SK-N-SH (cell line): Measurements from ENCODE around the gene NSUN4. TPM values are rescaled to one million over a fixed set of nuclear protein-coding genes. Genes with fewer than 3 reads are reported as not detected.
"Not testable (repeated sequence)": the region's sequence is repeated elsewhere in the genome, so short reads cannot be mapped to it uniquely, and the experiment has no call there.

Experiments used
- CTCF ChIA-PET: fragments of 300-600, 350-600 bp; formaldehyde crosslinking; extraction: SDS; loops from one replicate; lab custom pipeline; 2021; lab: Yijun Ruan, JAX
- POLR2A ChIA-PET: fragments of 350-600 bp; sonication (Branson Sonifier 250); formaldehyde crosslinking; extraction: SDS; loops from one replicate; lab custom pipeline; 2020; ENCODE audit warnings: antibody characterized with exemption, inconsistent platforms; lab: Yijun Ruan, JAX
- DNase-seq: peaks from one replicate; pipeline ENCODE4 v3.0.0; 2012
- H2AFZ ChIP-seq: fragments of 200-600 bp; sonication (generic); 2 replicates; pipeline ENCODE4 v1.8.1; 2016; ENCODE audit warnings: antibody characterized with exemption, mild to moderate bottlenecking, low read depth
- H3F3A ChIP-seq: fragments of 200-600 bp; sonication (generic); replicated peaks from 2 replicates; pipeline ENCODE3; 2016; ENCODE audit warnings: antibody characterized with exemption, mild to moderate bottlenecking; ENCODE audit not compliant: insufficient read depth
- H3K27ac ChIP-seq, 2 experiments: fragments of 200-500 bp in 1 of 2; fragments of 200-600 bp in 1 of 2; sonication (Bioruptor generic) in 1 of 2; sonication (generic), shearing (Covaris generic) in 1 of 2; 2 replicates each; pipeline versions ENCODE4 v1.5.1 to v1.6.1; 2014 to 2016; ENCODE audit warnings: low read depth in 2 of 2, inconsistent platforms in 1 of 2, low read length in 1 of 2, mild to moderate bottlenecking in 1 of 2, mixed read lengths in 1 of 2
- H3K27me3 ChIP-seq: fragments of 200-600 bp; sonication (generic), shearing (Covaris generic); 2 replicates; pipeline ENCODE4 v1.6.1; 2016; ENCODE audit warnings: mixed run types; ENCODE audit not compliant: insufficient read depth
- H3K36me3 ChIP-seq, 2 experiments: fragments of 200-500 bp in 1 of 2; fragments of 200-600 bp in 1 of 2; sonication (Bioruptor generic) in 1 of 2; sonication (generic) in 1 of 2; replicated peaks in 1 of 2; 2 replicates each; pipeline versions ENCODE3 to v1.5.1; 2014 to 2016; ENCODE audit warnings: low read length in 1 of 2, mild to moderate bottlenecking in 1 of 2; ENCODE audit not compliant: insufficient read depth in 2 of 2, control insufficient read depth in 1 of 2
- H3K4me1 ChIP-seq, 2 experiments: fragments of 200-500 bp in 1 of 2; fragments of 200-600 bp in 1 of 2; sonication (Bioruptor generic) in 1 of 2; sonication (generic), shearing (Covaris generic) in 1 of 2; 2 replicates each; pipeline versions ENCODE4 v1.5.1 to v1.6.1; 2014 to 2016; ENCODE audit warnings: low read depth in 1 of 2, low read length in 1 of 2, mixed run types in 1 of 2; ENCODE audit not compliant: insufficient read depth in 2 of 2, control insufficient read depth in 1 of 2
- H3K4me2 ChIP-seq: fragments of 200-600 bp; sonication (generic), shearing (Covaris generic); 2 replicates; pipeline ENCODE4 v1.6.1; 2017; ENCODE audit warnings: mixed run types
- H3K4me3 ChIP-seq, 2 experiments: fragments of 200-500 bp in 1 of 2; fragments of 200-600 bp in 1 of 2; sonication (Bioruptor generic) in 1 of 2; sonication (generic), shearing (Covaris generic) in 1 of 2; 2 replicates each; pipeline versions ENCODE4 v1.5.1 to v1.8.1; 2014 to 2016; ENCODE audit warnings: low read depth in 2 of 2, inconsistent platforms in 1 of 2, low read length in 1 of 2, mild to moderate bottlenecking in 1 of 2, mixed read lengths in 1 of 2, moderate library complexity in 1 of 2
- H3K79me2 ChIP-seq: fragments of 200-600 bp; sonication (generic); 2 replicates; pipeline ENCODE4 v1.8.1; 2017; ENCODE audit warnings: mild to moderate bottlenecking; ENCODE audit not compliant: insufficient read depth
- H3K9ac ChIP-seq: fragments of 200-600 bp; sonication (generic); 2 replicates; pipeline ENCODE4 v1.6.1; 2017; ENCODE audit warnings: mixed run types
- H3K9me2 ChIP-seq: fragments of 200-600 bp; sonication (generic); 2 replicates; pipeline ENCODE4 v1.6.1; 2017; ENCODE audit warnings: mixed run types
- H3K9me3 ChIP-seq: fragments of 200-600 bp; sonication (generic); 2 replicates; pipeline ENCODE4 v1.6.1; 2017; ENCODE audit warnings: mixed run types, mild to moderate bottlenecking, moderate library complexity
- H4K20me1 ChIP-seq: fragments of 200-600 bp; sonication (generic); 2 replicates; pipeline ENCODE4 v1.6.1; 2017; ENCODE audit warnings: mild to moderate bottlenecking, mixed run types; ENCODE audit not compliant: insufficient read depth
- EP300 ChIP-seq, 2 experiments: IDR thresholded peaks; 2 replicates each; pipeline versions ENCODE4 v1.4.0 to v1.6.1; 2012; ENCODE audit warnings: borderline replicate concordance in 1 of 2, low read depth in 1 of 2, low read length in 1 of 2
- EZH2phosphoT487 ChIP-seq: fragments of 200-600 bp; sonication (generic); IDR thresholded peaks from 2 replicates; pipeline ENCODE4 v1.6.1; 2017; ENCODE audit warnings: low read depth, mixed run types, mild to moderate bottlenecking, antibody characterized with exemption, moderate library complexity, borderline replicate concordance
- FOSL2 ChIP-seq: IDR thresholded peaks from 2 replicates; pipeline ENCODE4 v1.4.0; 2012; ENCODE audit warnings: low read depth, mild to moderate bottlenecking, moderate library complexity, borderline replicate concordance
- FOXJ3 ChIP-seq: sonication (generic); formaldehyde crosslinking; IDR thresholded peaks from 2 replicates; pipeline ENCODE4 v1.5.1; 2020; ENCODE audit warnings: mild to moderate bottlenecking, missing genetic modification reagents
- GABPA ChIP-seq: IDR thresholded peaks from 2 replicates; pipeline ENCODE4 v1.4.0; 2012; ENCODE audit warnings: low read depth, mild to moderate bottlenecking
- GATA2 ChIP-seq: sonication (generic); formaldehyde crosslinking; IDR thresholded peaks from 2 replicates; pipeline ENCODE4 v1.5.0; 2020; ENCODE audit warnings: mild to moderate bottlenecking, missing genetic modification reagents
- MAX ChIP-seq: IDR thresholded peaks from 2 replicates; pipeline ENCODE4 v1.4.0; 2012; ENCODE audit warnings: low read depth
- NFIC ChIP-seq: IDR thresholded peaks from 2 replicates; pipeline ENCODE4 v1.4.0; 2012; ENCODE audit warnings: borderline replicate concordance
- POLR2AphosphoS5 ChIP-seq: IDR thresholded peaks from 2 replicates; pipeline ENCODE4 v1.6.1; 2012; ENCODE audit warnings: low read depth, low read length
- RAD21 ChIP-seq: IDR thresholded peaks from 2 replicates; pipeline ENCODE4 v1.6.1; 2012; ENCODE audit warnings: mild to moderate bottlenecking, low read length
- TAF1 ChIP-seq: IDR thresholded peaks from 2 replicates; pipeline ENCODE4 v1.6.1; 2012; ENCODE audit warnings: low read depth, mild to moderate bottlenecking, low read length, moderate library complexity, borderline replicate concordance
- TCF12 ChIP-seq: IDR thresholded peaks from 2 replicates; pipeline ENCODE4 v1.4.0; 2012
- WGBS: methylation state at CpG from one replicate; pipeline ENCODE4 v1.1.6; 2017; ENCODE audit warnings: low lambda C conversion rate; 5-methylcytosine and 5-hydroxymethylcytosine counted together
- polyA plus RNA-seq, 3 experiments: library from polyadenylated mRNA; depleted of rRNA; stranded (reverse); fragments of >200 nt; gene quantifications; 2 replicates each; pipeline ENCODE4 v1.2.3, GENCODE V29; 2012
- TF ChIP-seq, protein P1 (sequence below): IDR thresholded peaks from 2 replicates; pipeline ENCODE4; 2012
- TF ChIP-seq, protein P2 (sequence below): fragments of 200-600 bp; sonication (generic); IDR thresholded peaks from 2 replicates; pipeline ENCODE4 v1.6.1; 2017; ENCODE audit warnings: antibody characterized with exemption, mild to moderate bottlenecking, moderate library complexity

NSUN4 gene
- polyA plus RNA-seq, 1 of the 3 experiments (the other 2 are of a cell fraction) = 14.7 TPM

GRCh38 chr1:46334030-46334384 lies 6.6 kb upstream of the NSUN4 start:
- no peak for TF ChIP-seq TCF12
- TF ChIP-seq EZH2phosphoT487 = no peak
- Histone ChIP-seq H3K4me2 (no peak overlapping the region), H3K79me2 (no peaks in the 10 kb centered on the region), H3K27me3 (no peaks in the 10 kb centered on the region), H3K36me3 (no peaks in the 10 kb centered on the region), H2AFZ (no peak overlapping the region), H3K9me3 (no peaks in the 10 kb centered on the region), H3K27ac (no peak overlapping the region), H3K4me3 (no peak overlapping the region), H3K9ac (no peak overlapping the region), H3K9me2 (no peaks in the 10 kb centered on the region), H3K4me1 (no peaks in the 10 kb centered on the region), H4K20me1 (no peaks in the 10 kb centered on the region), H3F3A (peaks cover 4% of the 10 kb centered on the region)
- 67% methylated on average over 2 of the region's 2 CpGs for WGBS
- DNase-seq = no peak
- CTCF ChIA-PET = interaction anchor here (0.9 to 1.5 kb wide), 6 partner anchors 8 to 31 kb away, joined by 3 to 7 read pairs (median 4); partner anchors contain the start of genes LRRC41 and UQCRH
- POLR2A ChIA-PET = no interaction called here

GRCh38 chr1:46335081-46335480 lies 5.5 kb upstream of the NSUN4 start:
- H3K4me3 ChIP-seq = no peak overlapping the region
- H3K9me3 ChIP-seq = no peaks in the 10 kb centered on the region
- no peak overlapping the region for H3K27ac ChIP-seq
- POLR2A ChIA-PET = no interaction called here
- H3F3A ChIP-seq = peaks cover 10% of the 10 kb centered on the region
- H3K9ac ChIP-seq = no peak overlapping the region
- H3K9me2 ChIP-seq = no peaks in the 10 kb centered on the region
- no peak for DNase-seq
- H4K20me1 ChIP-seq = no peaks in the 10 kb centered on the region
- H2AFZ ChIP-seq = no peak overlapping the region
- no peak overlapping the region for H3K4me2 ChIP-seq
- no peaks in the 10 kb centered on the region for H3K36me3 ChIP-seq
- peaks cover 3 to 6% of the 10 kb centered on the region in 2 experiments; a peak in 1 of 4 replicates for H3K4me1 ChIP-seq
- no peaks in the 10 kb centered on the region for H3K27me3 ChIP-seq
- TF ChIP-seq, protein P1, sequence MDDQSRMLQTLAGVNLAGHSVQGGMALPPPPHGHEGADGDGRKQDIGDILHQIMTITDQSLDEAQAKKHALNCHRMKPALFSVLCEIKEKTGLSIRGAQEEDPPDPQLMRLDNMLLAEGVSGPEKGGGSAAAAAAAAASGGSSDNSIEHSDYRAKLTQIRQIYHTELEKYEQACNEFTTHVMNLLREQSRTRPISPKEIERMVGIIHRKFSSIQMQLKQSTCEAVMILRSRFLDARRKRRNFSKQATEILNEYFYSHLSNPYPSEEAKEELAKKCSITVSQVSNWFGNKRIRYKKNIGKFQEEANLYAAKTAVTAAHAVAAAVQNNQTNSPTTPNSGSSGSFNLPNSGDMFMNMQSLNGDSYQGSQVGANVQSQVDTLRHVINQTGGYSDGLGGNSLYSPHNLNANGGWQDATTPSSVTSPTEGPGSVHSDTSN = no peak
- TF ChIP-seq MAX = no peak
- no peak for TF ChIP-seq FOSL2
- no peak for TF ChIP-seq EZH2phosphoT487
- TF ChIP-seq EP300 (IDR thresholded peaks at IDR 0.05; ENCODE audit: borderline replicate concordance in 1 of 2, low read depth in 1 of 2, low read length in 1 of 2) = no peak
- TF ChIP-seq GABPA = no peak
- no peak for TF ChIP-seq RAD21
- TF ChIP-seq FOXJ3 = no peak
- TF ChIP-seq TAF1 = no peak
- TF ChIP-seq, protein P2, sequence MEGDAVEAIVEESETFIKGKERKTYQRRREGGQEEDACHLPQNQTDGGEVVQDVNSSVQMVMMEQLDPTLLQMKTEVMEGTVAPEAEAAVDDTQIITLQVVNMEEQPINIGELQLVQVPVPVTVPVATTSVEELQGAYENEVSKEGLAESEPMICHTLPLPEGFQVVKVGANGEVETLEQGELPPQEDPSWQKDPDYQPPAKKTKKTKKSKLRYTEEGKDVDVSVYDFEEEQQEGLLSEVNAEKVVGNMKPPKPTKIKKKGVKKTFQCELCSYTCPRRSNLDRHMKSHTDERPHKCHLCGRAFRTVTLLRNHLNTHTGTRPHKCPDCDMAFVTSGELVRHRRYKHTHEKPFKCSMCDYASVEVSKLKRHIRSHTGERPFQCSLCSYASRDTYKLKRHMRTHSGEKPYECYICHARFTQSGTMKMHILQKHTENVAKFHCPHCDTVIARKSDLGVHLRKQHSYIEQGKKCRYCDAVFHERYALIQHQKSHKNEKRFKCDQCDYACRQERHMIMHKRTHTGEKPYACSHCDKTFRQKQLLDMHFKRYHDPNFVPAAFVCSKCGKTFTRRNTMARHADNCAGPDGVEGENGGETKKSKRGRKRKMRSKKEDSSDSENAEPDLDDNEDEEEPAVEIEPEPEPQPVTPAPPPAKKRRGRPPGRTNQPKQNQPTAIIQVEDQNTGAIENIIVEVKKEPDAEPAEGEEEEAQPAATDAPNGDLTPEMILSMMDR = no peak
- TF ChIP-seq NFIC = no peak
- TF ChIP-seq POLR2AphosphoS5 = no peak
- TF ChIP-seq GATA2 (CRISPR knock-in tag) = no peak
- CTCF ChIA-PET = interaction anchor here (1.1 to 1.5 kb wide), 2 partner anchors 12 to 112 kb away, joined by 3 to 6 read pairs; no protein-coding TSS in a partner anchor
- WGBS = 90% methylated on average over 3 of the region's 3 CpGs
- H3K79me2 ChIP-seq = no peaks in the 10 kb centered on the region

DNA sequence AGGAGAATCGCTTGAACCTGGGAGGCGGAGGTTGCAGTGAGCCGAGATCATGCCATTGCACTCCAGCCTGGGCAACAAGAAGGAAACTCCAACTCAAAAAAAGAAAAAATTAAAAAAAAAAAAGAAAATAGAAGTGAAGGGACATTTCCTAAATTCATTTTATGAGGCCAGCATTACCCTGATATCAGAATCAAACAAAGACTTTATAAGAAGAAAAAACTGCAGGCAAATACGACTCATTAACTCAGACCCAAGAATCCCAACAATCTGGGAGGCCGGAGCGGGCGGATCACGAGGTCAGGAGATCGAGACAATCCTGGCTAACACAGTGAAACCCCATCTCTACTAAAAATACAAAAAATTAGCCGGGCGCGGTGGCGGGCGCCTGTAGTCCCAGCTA lies 3.2 kb upstream of the NSUN4 start:
- H3K36me3 ChIP-seq, H3K27me3 ChIP-seq, H3K4me2 ChIP-seq, POLR2A ChIA-PET, H3K4me3 ChIP-seq, DNase-seq, CTCF ChIA-PET, H2AFZ ChIP-seq, H3K27ac ChIP-seq, H3K9ac ChIP-seq, H3K9me2 ChIP-seq, H4K20me1 ChIP-seq, H3K9me3 ChIP-seq: not testable (repeated sequence)
- 93% methylated on average over 11 of the region's 14 CpGs for WGBS
- Histone ChIP-seq H3F3A (peaks cover 16% of the 10 kb centered on the region), H3K4me1 (peaks cover 6 to 15% of the 10 kb centered on the region in 2 experiments; a peak in 1 of 4 replicates), H3K79me2 (peaks cover 16% of the 10 kb centered on the region)
